Ascending aorta (tissue), 2 donors: ENCODE measurements around the gene FOSL1. TPM values are rescaled to one million over a fixed set of nuclear protein-coding genes. Genes with fewer than 3 reads are reported as not detected.

Source experiments
- DNase-seq, 2 donors: peaks; one replicate each; pipeline ENCODE4 v3.0.0-alpha.2; 2019; ENCODE audit warnings: low spot score in 2 of 2
- H3K27ac ChIP-seq, 2 donors: fragments of 200-600 bp; sonication (generic); one replicate each; pipeline ENCODE4 v1.5.1; 2016 to 2017; ENCODE audit warnings: mild to moderate bottlenecking in 1 of 2
- H3K27me3 ChIP-seq: fragments of 200-600 bp; sonication (generic); one replicate; pipeline ENCODE4 v1.5.1; 2017
- H3K36me3 ChIP-seq, 2 donors: fragments of 200-600 bp; sonication (generic); one replicate each; pipeline ENCODE4 v1.5.1; 2016
- H3K4me1 ChIP-seq, 2 donors: fragments of 200-600 bp; sonication (generic); one replicate each; pipeline ENCODE4 v1.5.1; 2016 to 2017; ENCODE audit warnings: mild to moderate bottlenecking in 1 of 2
- H3K4me3 ChIP-seq, 2 donors: fragments of 200-600 bp; sonication (generic); one replicate each; pipeline ENCODE4 v1.5.1; 2016 to 2017; ENCODE audit warnings: mild to moderate bottlenecking in 1 of 2
- H3K9me3 ChIP-seq, 2 donors: fragments of 200-600 bp; sonication (generic); one replicate each; pipeline ENCODE4 v1.5.1; 2016
- intact Hi-C: fragments of 100-400 bp; cut with DNase I; formaldehyde crosslinking; loops from one replicate; pipeline ENCODE4 v1.15.1; 2023
- total RNA-seq: library from RNA; depleted of rRNA; stranded (reverse); fragments of >200 nt; gene quantifications from one replicate; pipeline ENCODE4 v1.1.0, GENCODE V29; 2016
- TF ChIP-seq, protein P1 (sequence below), 3 experiments: fragments of 200-600 bp in 2 of 3; fragments of 450-650 bp in 1 of 3; sonication (generic) in 2 of 3; IDR thresholded peaks; one replicate each; pipeline ENCODE4 v1.5.1; 2016 to 2019; ENCODE audit warnings: antibody characterized with exemption in 3 of 3, mild to moderate bottlenecking in 1 of 3, moderate library complexity in 1 of 3

FOSL1 gene
- total RNA-seq, 1 donor from 2014 or later = 123 TPM

- TF ChIP-seq, protein P1, sequence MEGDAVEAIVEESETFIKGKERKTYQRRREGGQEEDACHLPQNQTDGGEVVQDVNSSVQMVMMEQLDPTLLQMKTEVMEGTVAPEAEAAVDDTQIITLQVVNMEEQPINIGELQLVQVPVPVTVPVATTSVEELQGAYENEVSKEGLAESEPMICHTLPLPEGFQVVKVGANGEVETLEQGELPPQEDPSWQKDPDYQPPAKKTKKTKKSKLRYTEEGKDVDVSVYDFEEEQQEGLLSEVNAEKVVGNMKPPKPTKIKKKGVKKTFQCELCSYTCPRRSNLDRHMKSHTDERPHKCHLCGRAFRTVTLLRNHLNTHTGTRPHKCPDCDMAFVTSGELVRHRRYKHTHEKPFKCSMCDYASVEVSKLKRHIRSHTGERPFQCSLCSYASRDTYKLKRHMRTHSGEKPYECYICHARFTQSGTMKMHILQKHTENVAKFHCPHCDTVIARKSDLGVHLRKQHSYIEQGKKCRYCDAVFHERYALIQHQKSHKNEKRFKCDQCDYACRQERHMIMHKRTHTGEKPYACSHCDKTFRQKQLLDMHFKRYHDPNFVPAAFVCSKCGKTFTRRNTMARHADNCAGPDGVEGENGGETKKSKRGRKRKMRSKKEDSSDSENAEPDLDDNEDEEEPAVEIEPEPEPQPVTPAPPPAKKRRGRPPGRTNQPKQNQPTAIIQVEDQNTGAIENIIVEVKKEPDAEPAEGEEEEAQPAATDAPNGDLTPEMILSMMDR (IDR thresholded peaks at IDR 0.05) = no peak
- peak in 1 of 2 donors; percentile 78 for DNase-seq
- intact Hi-C loops = loop anchor here (1.0 to 5.0 kb wide), 9 partner anchors 19 to 893 kb away; partner anchors contain the start of genes CFL1, FIBP, FOSL1 and KAT5
These were observed 19.6 kb upstream of the FOSL1 start for GRCh38 chr11:65919573-65920371.

GRCh38 chr11:65919141-65919572, 19.0 kb upstream of the FOSL1 start, which contains the start of gene DRAP1:
DRAP1 (plus strand) TSS chr11:65919426; CDS start chr11:65919502, 76 bp downstream.
- Histone ChIP-seq H3K4me3 (peak within 1 kb of the TSS; percentile 79 to 98), H3K27me3 (no peaks in the 10 kb centered on the region), H3K27ac (peak within 1 kb of the TSS; percentile 96 to 98), H3K9me3 (no peaks in the 10 kb centered on the region), H3K4me1 (peaks cover 43 to 45% of the 10 kb centered on the region in 2 donors), H3K36me3 (peaks cover 12 to 20% of the 10 kb centered on the region in 2 donors)
- intact Hi-C loops = loop anchor here (1.0 to 5.0 kb wide), 9 partner anchors 19 to 892 kb away; partner anchors contain the start of genes CFL1, FIBP, FOSL1 and KAT5
- TF ChIP-seq, protein P1 (IDR thresholded peaks at IDR 0.05) = peak in 1 of 3 experiments; percentile 2
- DNase-seq = peak; percentile 93 to 99

More at GRCh38 chr11:65919573-65920371, 19.6 kb upstream of the FOSL1 start:
- Histone ChIP-seq H3K4me3 (peak overlapping the region; percentile 79 to 88), H3K36me3 (peaks cover 12 to 20% of the 10 kb centered on the region in 2 donors), H3K9me3 (no peaks in the 10 kb centered on the region), H3K27ac (peak overlapping the region; percentile 77 to 87), H3K27me3 (no peaks in the 10 kb centered on the region), H3K4me1 (peaks cover 42 to 43% of the 10 kb centered on the region in 2 donors)

GRCh38 chr11:65918211-65919140, 18.3 kb upstream of the FOSL1 start, which contains the start of gene C11orf68:
C11orf68 (minus strand) TSS chr11:65919062; CDS start chr11:65919031, 31 bp downstream.
- TF ChIP-seq, protein P1 (IDR thresholded peaks at IDR 0.05) = no peak
- intact Hi-C loops = loop anchor here (1.0 to 5.0 kb wide), 9 partner anchors 18 to 892 kb away; partner anchors contain the start of genes CFL1, FIBP, FOSL1 and KAT5
- Histone ChIP-seq H3K36me3 (peaks cover 12 to 20% of the 10 kb centered on the region in 2 donors), H3K9me3 (no peaks in the 10 kb centered on the region), H3K27ac (peak within 1 kb of the TSS; percentile 96 to 98), H3K4me3 (peak within 1 kb of the TSS; percentile 79 to 98), H3K4me1 (peaks cover 43 to 45% of the 10 kb centered on the region in 2 donors), H3K27me3 (no peaks in the 10 kb centered on the region)
- DNase-seq = peak in 1 of 2 donors; percentile 76

DNA sequence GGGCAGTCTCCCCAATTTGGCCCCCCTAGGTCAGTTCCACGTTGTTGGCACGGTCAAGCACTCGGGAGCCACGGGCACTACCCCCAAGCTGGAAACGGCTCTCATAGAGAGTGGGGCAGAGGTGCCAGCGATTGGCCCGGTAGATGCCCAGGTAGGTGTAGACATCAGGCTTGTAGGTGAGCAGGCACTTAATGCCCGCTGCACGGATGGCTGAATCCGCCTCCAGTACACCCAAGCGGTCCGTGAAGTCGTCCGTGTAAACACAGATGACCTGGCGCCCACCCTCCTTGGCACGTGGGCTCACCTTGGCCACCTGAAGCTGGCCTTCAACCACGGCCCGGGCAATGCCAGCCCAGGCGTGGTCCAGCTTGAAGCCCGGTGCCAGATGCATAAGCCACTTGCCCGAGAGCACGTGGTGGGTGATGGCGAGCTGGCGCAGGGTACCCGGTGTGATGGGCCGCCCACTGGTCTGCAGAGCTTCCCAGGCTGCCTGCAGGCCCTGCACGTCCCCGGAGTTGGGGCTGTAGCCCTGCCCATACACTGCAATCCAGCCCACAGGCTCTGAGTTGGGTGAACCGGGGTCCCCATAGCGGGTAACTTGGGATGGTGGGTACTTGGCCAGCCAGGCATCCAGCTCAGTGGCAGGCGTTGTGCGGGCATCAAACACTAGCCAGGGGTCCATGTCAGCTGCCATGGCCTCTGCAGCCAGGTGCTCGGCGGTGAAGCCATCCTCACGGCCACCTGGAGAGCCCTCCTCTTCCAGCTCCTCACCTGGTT, 17.4 kb upstream of the FOSL1 start:
- H3K27ac ChIP-seq = peak overlapping the region; percentile 96 to 98
- TF ChIP-seq, protein P1 (IDR thresholded peaks at IDR 0.05) = no peak
- H3K9me3 ChIP-seq = no peaks in the 10 kb centered on the region
- H3K36me3 ChIP-seq = peaks cover 7 to 14% of the 10 kb centered on the region in 2 donors
- DNase-seq = no peak
- H3K4me1 ChIP-seq = peaks cover 43 to 50% of the 10 kb centered on the region in 2 donors
- no peaks in the 10 kb centered on the region for H3K27me3 ChIP-seq
- intact Hi-C loops = loop anchor here (2.0 to 5.0 kb wide), 3 partner anchors 255 to 891 kb away; partner anchors contain the start of genes RAB1B, RELA and SNX15
- H3K4me3 ChIP-seq = peak overlapping the region; percentile 79 to 98
